Measurements from ENCODE around the gene ZNF407.

DNA sequence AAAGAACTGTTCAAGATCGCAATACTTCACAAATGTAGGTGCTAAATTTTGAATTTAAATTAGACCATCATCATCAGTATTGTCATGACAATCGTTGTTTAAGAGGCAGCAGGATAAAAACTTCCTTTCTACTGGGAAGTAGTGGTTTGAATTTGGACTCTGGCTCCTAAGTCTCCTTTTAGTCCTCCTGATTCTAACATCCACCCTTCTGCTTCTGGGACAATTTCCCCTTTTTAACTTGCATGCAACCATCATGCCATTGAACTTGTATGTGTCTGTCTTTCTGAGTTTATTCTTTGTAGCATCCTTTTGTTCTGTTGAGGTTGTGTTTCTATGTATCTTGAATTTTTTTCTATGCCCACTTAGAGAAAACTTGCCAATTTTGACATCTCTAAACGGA, 361.5 kb downstream of the ZNF407 start:
- no peak for TF ChIP-seq EZH2 (IDR thresholded peaks at IDR 0.05; ENCODE audit: borderline replicate concordance, low read length)
- TF ChIP-seq, protein P1, sequence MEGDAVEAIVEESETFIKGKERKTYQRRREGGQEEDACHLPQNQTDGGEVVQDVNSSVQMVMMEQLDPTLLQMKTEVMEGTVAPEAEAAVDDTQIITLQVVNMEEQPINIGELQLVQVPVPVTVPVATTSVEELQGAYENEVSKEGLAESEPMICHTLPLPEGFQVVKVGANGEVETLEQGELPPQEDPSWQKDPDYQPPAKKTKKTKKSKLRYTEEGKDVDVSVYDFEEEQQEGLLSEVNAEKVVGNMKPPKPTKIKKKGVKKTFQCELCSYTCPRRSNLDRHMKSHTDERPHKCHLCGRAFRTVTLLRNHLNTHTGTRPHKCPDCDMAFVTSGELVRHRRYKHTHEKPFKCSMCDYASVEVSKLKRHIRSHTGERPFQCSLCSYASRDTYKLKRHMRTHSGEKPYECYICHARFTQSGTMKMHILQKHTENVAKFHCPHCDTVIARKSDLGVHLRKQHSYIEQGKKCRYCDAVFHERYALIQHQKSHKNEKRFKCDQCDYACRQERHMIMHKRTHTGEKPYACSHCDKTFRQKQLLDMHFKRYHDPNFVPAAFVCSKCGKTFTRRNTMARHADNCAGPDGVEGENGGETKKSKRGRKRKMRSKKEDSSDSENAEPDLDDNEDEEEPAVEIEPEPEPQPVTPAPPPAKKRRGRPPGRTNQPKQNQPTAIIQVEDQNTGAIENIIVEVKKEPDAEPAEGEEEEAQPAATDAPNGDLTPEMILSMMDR (conservative IDR thresholded peaks at IDR 0.05 in 1 of 2, IDR thresholded peaks at IDR 0.05 in 1 of 2; ENCODE audit: extremely low read depth in 1 of 2, insufficient read depth in 1 of 2, low read depth in 1 of 2, low read length in 2 of 2), result no peak
